HG03095 (cell line): ENCODE data around the gene GTF3C1.

Source experiments
- ATAC-seq: cut with Tn5 transposase; IDR thresholded peaks from one replicate; pipeline ENCODE4 v1.9.1; 2021; ENCODE audit warnings: moderate library complexity; ENCODE audit not compliant: unreplicated experiment

The GTF3C1 gene

GRCh38 chr16:27489906-27490305, 59.8 kb downstream of the GTF3C1 start:
- ATAC-seq = no peak

- ATAC-seq = no peak
Measured at GRCh38 chr16:27489421-27489820, 60.3 kb downstream of the GTF3C1 start.

GRCh38 chr16:27486760-27487159, 63.0 kb downstream of the GTF3C1 start:
- ATAC-seq = no peak

- no peak for ATAC-seq
Measured at GRCh38 chr16:27486344-27486743, 63.4 kb downstream of the GTF3C1 start.

- no peak for ATAC-seq
Measured at GRCh38 chr16:27485811-27486210, 63.9 kb downstream of the GTF3C1 start.

GRCh38 chr16:27485126-27485525, 64.6 kb downstream of the GTF3C1 start:
- no peak for ATAC-seq

- ATAC-seq = no peak
Measured at GRCh38 chr16:27483624-27484023, 66.1 kb downstream of the GTF3C1 start.

GRCh38 chr16:27483088-27483437, 66.7 kb downstream of the GTF3C1 start:
- ATAC-seq = no peak

GRCh38 chr16:27482397-27483087, 67.2 kb downstream of the GTF3C1 start:
- no peak for ATAC-seq

- ATAC-seq = no peak
Measured at GRCh38 chr16:27481282-27481934, 68.3 kb downstream of the GTF3C1 start.

GRCh38 chr16:27480761-27481160, 69.0 kb downstream of the GTF3C1 start:
- no peak for ATAC-seq

- no peak for ATAC-seq
Measured at GRCh38 chr16:27476240-27476639, 73.5 kb downstream of the GTF3C1 start.

- ATAC-seq = no peak
Measured at GRCh38 chr16:27475561-27475960, 74.2 kb downstream of the GTF3C1 start.

- no peak for ATAC-seq
Measured at GRCh38 chr16:27474921-27475320, 74.8 kb downstream of the GTF3C1 start.

GRCh38 chr16:27474041-27474440, 75.7 kb downstream of the GTF3C1 start:
- no peak for ATAC-seq

- ATAC-seq = no peak
Measured at GRCh38 chr16:27473101-27473900, 76.4 kb downstream of the GTF3C1 start.

GRCh38 chr16:27472091-27473020, 77.4 kb downstream of the GTF3C1 start:
- no peak for ATAC-seq

- no peak for ATAC-seq
Measured at GRCh38 chr16:27471661-27472060, 78.1 kb downstream of the GTF3C1 start.

- ATAC-seq = no peak
Measured at GRCh38 chr16:27470567-27471431, 78.9 kb downstream of the GTF3C1 start.

GRCh38 chr16:27468941-27469531, 80.7 kb downstream of the GTF3C1 start:
- no peak for ATAC-seq
